ENCODE measurements around the gene PRKN. TPM values are rescaled to one million over a fixed set of nuclear protein-coding genes. Genes with fewer than 3 reads are reported as not detected.

PRKN gene
- total and polyA plus RNA-seq, 2 experiments from 2014 or later = 11.7 to 28.1 TPM

DNA sequence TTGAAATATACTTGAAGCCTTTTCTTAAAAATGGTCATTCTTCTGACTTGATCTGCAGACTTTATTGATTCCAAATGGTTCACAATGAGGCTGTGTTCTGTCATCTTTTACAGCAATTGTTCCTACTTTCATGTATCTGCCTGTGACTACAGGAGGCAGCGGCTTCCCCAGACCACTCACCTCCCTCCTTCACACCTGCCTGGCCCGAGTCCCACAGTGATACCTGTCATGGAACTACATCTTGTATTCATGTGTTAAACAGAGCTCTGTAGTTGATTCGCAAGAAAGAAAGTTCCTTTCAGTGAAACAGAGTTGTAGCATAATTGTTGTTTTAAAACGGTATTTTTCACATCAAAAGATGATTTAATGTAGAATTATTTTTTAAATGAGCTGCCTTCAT, 780.2 kb downstream of the PRKN start:
- Histone ChIP-seq H3K9me3 (ENCODE audit: low read depth) (no peaks in the 10 kb centered on the region), H3K4me3 (no peak overlapping the region), H3K4me1 (ENCODE audit: low read depth) (peaks cover 9% of the 10 kb centered on the region), H3K27me3 (no peaks in the 10 kb centered on the region), H3K27ac (no peak overlapping the region), H3K36me3 (no peaks in the 10 kb centered on the region)
- TF ChIP-seq, protein P1, sequence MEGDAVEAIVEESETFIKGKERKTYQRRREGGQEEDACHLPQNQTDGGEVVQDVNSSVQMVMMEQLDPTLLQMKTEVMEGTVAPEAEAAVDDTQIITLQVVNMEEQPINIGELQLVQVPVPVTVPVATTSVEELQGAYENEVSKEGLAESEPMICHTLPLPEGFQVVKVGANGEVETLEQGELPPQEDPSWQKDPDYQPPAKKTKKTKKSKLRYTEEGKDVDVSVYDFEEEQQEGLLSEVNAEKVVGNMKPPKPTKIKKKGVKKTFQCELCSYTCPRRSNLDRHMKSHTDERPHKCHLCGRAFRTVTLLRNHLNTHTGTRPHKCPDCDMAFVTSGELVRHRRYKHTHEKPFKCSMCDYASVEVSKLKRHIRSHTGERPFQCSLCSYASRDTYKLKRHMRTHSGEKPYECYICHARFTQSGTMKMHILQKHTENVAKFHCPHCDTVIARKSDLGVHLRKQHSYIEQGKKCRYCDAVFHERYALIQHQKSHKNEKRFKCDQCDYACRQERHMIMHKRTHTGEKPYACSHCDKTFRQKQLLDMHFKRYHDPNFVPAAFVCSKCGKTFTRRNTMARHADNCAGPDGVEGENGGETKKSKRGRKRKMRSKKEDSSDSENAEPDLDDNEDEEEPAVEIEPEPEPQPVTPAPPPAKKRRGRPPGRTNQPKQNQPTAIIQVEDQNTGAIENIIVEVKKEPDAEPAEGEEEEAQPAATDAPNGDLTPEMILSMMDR (IDR thresholded peaks at IDR 0.05; ENCODE audit: low read depth, low read length) = no peak
- DNase-seq (ENCODE audit: low read depth in 1 of 2, low spot score in 1 of 2) = no peak

DNA sequence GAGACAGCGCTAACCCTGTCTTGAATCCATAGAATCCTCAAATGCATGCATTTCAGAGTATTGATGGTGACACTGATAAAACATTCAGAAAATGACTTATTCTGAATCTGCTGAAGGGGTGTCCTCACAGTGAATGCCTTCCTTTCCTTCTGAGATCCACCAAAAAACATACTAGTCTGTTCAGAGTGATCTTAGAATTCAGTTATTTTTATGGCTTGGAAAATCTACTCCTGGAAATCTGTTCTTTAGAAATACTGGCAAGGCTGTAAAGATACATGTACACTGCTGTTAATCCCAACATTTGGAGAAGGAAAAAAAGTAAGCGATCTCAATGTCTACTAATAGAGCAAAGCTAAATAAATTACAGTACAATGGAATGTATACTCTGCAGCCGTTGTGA, 781.1 kb downstream of the PRKN start:
- TF ChIP-seq, protein P1 (IDR thresholded peaks at IDR 0.05; ENCODE audit: low read depth, low read length) = no peak

DNA sequence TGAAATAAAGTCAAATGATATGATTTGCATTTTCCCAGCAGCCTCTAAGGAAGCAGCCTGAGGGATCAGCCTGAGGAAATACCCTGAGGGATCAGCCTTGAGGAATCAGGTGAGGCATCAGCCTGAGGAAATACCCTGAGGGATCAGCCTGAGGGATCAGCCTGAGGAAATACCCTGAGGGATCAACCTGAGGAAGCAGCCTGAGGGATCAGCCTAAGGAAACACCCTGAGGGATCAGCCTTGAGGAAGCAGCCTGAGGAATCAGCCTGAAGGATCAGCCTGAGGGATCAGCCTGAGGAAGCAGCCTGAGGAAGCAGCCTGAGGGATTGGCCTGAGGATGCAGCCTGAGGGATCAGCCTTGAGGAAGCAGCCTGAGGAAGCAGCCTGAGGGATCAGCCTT, 784.0 kb downstream of the PRKN start:
- TF ChIP-seq, protein P1 (IDR thresholded peaks at IDR 0.05; ENCODE audit: low read depth, low read length) = no peak
- H3K27me3 ChIP-seq = no peaks in the 10 kb centered on the region
- H3K9me3 ChIP-seq (ENCODE audit: low read depth) = no peaks in the 10 kb centered on the region
- H3K36me3 ChIP-seq = no peaks in the 10 kb centered on the region
- no peak overlapping the region for H3K4me3 ChIP-seq
- no peak for DNase-seq (ENCODE audit: low read depth in 1 of 2, low spot score in 1 of 2)
- no peak overlapping the region for H3K27ac ChIP-seq
- H3K4me1 ChIP-seq (ENCODE audit: low read depth) = no peaks in the 10 kb centered on the region

More for the DNA sequence above, 781.1 kb downstream of the PRKN start:
- DNase-seq (ENCODE audit: low read depth in 1 of 2, low spot score in 1 of 2) = no peak
- H3K27ac ChIP-seq = no peak overlapping the region
- H3K36me3 ChIP-seq = no peaks in the 10 kb centered on the region
- H3K9me3 ChIP-seq (ENCODE audit: low read depth) = no peaks in the 10 kb centered on the region
- H3K4me1 ChIP-seq (ENCODE audit: low read depth) = peaks cover 9% of the 10 kb centered on the region
- H3K27me3 ChIP-seq = no peaks in the 10 kb centered on the region
- H3K4me3 ChIP-seq = no peak overlapping the region

DNA sequence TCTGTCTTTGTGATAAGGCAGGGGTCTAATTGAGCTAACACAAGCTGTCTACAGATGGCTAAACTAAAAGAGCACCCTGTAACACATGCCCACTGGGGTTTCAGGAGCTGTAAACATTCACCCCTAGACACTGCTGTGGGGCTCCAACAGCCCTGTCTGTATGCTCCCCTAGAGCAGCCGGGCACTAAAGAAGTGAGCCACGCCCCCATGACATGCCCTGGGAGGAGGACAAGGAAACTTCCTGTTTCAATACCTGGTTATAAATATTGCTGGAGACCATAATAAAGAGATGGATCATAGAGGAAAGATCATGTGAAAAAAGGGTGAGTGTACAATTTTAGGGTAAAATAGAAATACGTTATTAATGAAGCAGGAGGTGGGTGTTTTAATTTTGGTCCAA, 786.0 kb downstream of the PRKN start:
- DNase-seq (ENCODE audit: low read depth in 1 of 2, low spot score in 1 of 2) = no peak
- Histone ChIP-seq H3K4me1 (ENCODE audit: low read depth) (no peaks in the 10 kb centered on the region), H3K27me3 (no peaks in the 10 kb centered on the region), H3K9me3 (ENCODE audit: low read depth) (no peaks in the 10 kb centered on the region), H3K36me3 (no peaks in the 10 kb centered on the region), H3K27ac (no peak overlapping the region), H3K4me3 (no peak overlapping the region)
- TF ChIP-seq, protein P1 (IDR thresholded peaks at IDR 0.05; ENCODE audit: low read depth, low read length) = no peak

DNA sequence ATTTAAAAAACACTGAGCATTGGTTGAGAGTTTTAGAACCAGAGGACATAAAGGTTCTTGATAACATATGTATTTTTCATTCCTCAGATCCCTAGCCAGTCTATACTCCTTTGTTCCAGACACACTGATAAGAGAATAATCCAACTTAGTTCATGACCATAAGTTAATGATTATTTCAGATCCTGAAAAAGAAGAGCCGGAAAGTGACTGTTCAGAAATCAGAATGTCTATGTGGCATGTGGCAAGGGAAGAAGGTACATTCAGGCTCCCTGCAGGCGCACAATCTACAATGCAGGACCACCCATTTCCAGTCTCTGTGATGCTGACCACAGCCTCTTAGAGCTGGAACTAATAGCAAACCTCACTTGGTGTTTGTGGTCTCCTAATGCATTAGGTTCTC, 787.0 kb downstream of the PRKN start:
- Histone ChIP-seq H3K4me3 (no peak overlapping the region), H3K27ac (no peak overlapping the region), H3K27me3 (no peaks in the 10 kb centered on the region), H3K4me1 (ENCODE audit: low read depth) (no peaks in the 10 kb centered on the region), H3K36me3 (no peaks in the 10 kb centered on the region), H3K9me3 (ENCODE audit: low read depth) (no peaks in the 10 kb centered on the region)
- TF ChIP-seq, protein P1 (IDR thresholded peaks at IDR 0.05; ENCODE audit: low read depth, low read length) = no peak
- no peak for DNase-seq (ENCODE audit: low read depth in 1 of 2, low spot score in 1 of 2)

DNA sequence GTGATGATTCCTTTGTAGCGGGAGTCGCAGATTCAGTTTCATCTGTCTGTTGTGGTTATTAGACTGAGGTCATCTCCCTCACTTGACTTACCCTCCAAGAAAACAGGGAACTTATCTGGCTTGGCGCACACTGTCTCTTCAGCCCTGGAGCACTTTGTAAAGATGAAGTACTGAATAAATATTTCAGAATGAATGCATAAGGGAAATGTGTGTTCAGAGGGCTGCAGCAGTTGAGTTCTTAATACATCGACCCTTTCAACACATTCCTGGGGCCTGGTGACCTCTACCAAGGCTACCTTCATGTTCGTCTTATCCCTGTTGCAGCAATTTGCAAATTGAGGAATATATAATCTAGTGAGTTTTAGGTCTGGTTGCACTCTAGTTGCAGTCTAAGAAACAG, 801.2 kb downstream of the PRKN start:
- peak in 1 of 2 donors; percentile 60 for DNase-seq (ENCODE audit: low read depth in 1 of 2, low spot score in 1 of 2)
- H3K9me3 ChIP-seq (ENCODE audit: low read depth) = no peaks in the 10 kb centered on the region
- peaks cover 16% of the 10 kb centered on the region for H3K4me1 ChIP-seq (ENCODE audit: low read depth)
- no peaks in the 10 kb centered on the region for H3K27me3 ChIP-seq
- H3K4me3 ChIP-seq = no peak overlapping the region
- no peaks in the 10 kb centered on the region for H3K36me3 ChIP-seq
- TF ChIP-seq, protein P1 (IDR thresholded peaks at IDR 0.05; ENCODE audit: low read depth, low read length) = no peak
- H3K27ac ChIP-seq = peak overlapping the region; percentile 32
